Endothelial cell of umbilical vein (primary cell): ENCODE measurements around the gene C8B. TPM values are rescaled to one million over a fixed set of nuclear protein-coding genes. Genes with fewer than 3 reads are reported as not detected.

Experiments used
- BruUV-seq: library from RNA; stranded (reverse); fragments of 400-500 nt; replicated peaks from 2 replicates; lab custom pipeline; 2021; lab: Mats Ljungman, UMichigan
- CTCF ChIA-PET: fragments of 300-600, 350-600 bp; sonication (Branson Sonifier 250); formaldehyde crosslinking; loops from one replicate; lab custom pipeline; 2021; ENCODE audit warnings: antibody characterized with exemption, inconsistent platforms; lab: Charles Lee
- POLR2A ChIA-PET: fragments of 300-600, 350-600 bp; sonication (Branson Sonifier 250); formaldehyde crosslinking; loops from one replicate; lab custom pipeline; 2021; ENCODE audit warnings: antibody characterized with exemption, inconsistent platforms; lab: Charles Lee
- DNase-seq: peaks from one replicate; pipeline ENCODE4 v3.0.0-alpha.2; 2011; ENCODE audit warnings: low read depth, low spot score
- FAIRE-seq: peaks from 2 replicates; lab custom pipeline; 2011; peaks lifted over from hg19 to GRCh38; lab: Jason Lieb, UNC
- H2AFZ ChIP-seq: 2 replicates; pipeline ENCODE4 v1.6.0; 2012; ENCODE audit warnings: low read depth, low read length, control low read depth, inconsistent platforms
- H3K27ac ChIP-seq: 2 replicates; pipeline ENCODE4 v1.5.1; 2011; ENCODE audit warnings: low read depth, mild to moderate bottlenecking, control low read depth, low read length, moderate library complexity; ENCODE audit not compliant: insufficient read depth
- H3K27me3 ChIP-seq, 2 experiments: 2 replicates each; pipeline versions ENCODE4 v1.6.0 to v1.6.1; 2011; ENCODE audit warnings: low read length in 2 of 2, mixed read lengths in 1 of 2; ENCODE audit not compliant: control insufficient read depth in 2 of 2, insufficient read depth in 2 of 2
- H3K36me3 ChIP-seq, 2 experiments: 2 replicates in 1 of 2; 3 replicates in 1 of 2; pipeline ENCODE4 v1.5.1; 2011; ENCODE audit warnings: low read length in 2 of 2, mild to moderate bottlenecking in 1 of 2, moderate library complexity in 1 of 2; ENCODE audit not compliant: control insufficient read depth in 2 of 2, insufficient read depth in 2 of 2; ENCODE audit errors: extremely low read depth in 1 of 2
- H3K4me1 ChIP-seq: 3 replicates; pipeline ENCODE4 v1.5.1; 2011; ENCODE audit warnings: mild to moderate bottlenecking, low read length; ENCODE audit not compliant: control insufficient read depth, insufficient read depth; ENCODE audit errors: extremely low read depth
- H3K4me2 ChIP-seq: 2 replicates; pipeline ENCODE4 v1.6.1; 2011; ENCODE audit warnings: low read length, control low read depth, mixed read lengths; ENCODE audit not compliant: insufficient read depth
- H3K4me3 ChIP-seq, 3 experiments: fragments of 200-600 bp in 1 of 3; sonication (generic), shearing (Covaris generic) in 1 of 3; replicated peaks in 1 of 3; 2 replicates each; pipeline ENCODE4 v1.5.1; 2011 to 2016; ENCODE audit warnings: control low read depth in 3 of 3, low read length in 3 of 3, mild to moderate bottlenecking in 2 of 3, inconsistent platforms in 1 of 3, low read depth in 1 of 3, moderate library complexity in 1 of 3; ENCODE audit not compliant: insufficient read depth in 1 of 3
- H3K79me2 ChIP-seq: 2 replicates; pipeline ENCODE4 v1.6.0; 2012; ENCODE audit warnings: low read length, inconsistent platforms; ENCODE audit not compliant: control insufficient read depth, insufficient read depth
- H3K9ac ChIP-seq: replicated peaks from 2 replicates; pipeline ENCODE3; 2011; ENCODE audit warnings: low read length, control low read depth; ENCODE audit not compliant: insufficient read depth; ENCODE audit errors: extremely low read depth
- H3K9me1 ChIP-seq: replicated peaks from 3 replicates; pipeline ENCODE4 v1.6.0; 2011; ENCODE audit warnings: mild to moderate bottlenecking, low read length; ENCODE audit not compliant: control insufficient read depth, insufficient read depth; ENCODE audit errors: extremely low read depth
- H3K9me3 ChIP-seq: replicated peaks from 2 replicates; pipeline ENCODE4 v1.5.1; 2012; ENCODE audit warnings: low read length, inconsistent platforms; ENCODE audit not compliant: control insufficient read depth, insufficient read depth
- H4K20me1 ChIP-seq: replicated peaks from 2 replicates; pipeline ENCODE3; 2011; ENCODE audit warnings: mild to moderate bottlenecking, low read length; ENCODE audit not compliant: control insufficient read depth, insufficient read depth; ENCODE audit errors: extremely low read depth
- CTCF ChIP-seq, 2 donors: IDR thresholded peaks; 1 replicate in 1 of 2; 2 replicates in 1 of 2; pipeline ENCODE4 v1.5.1; 2011; ENCODE audit warnings: low read length in 2 of 2, mild to moderate bottlenecking in 2 of 2, moderate library complexity in 2 of 2, control low read depth in 1 of 2, inconsistent platforms in 1 of 2, low read depth in 1 of 2; ENCODE audit not compliant: insufficient read depth in 1 of 2; ENCODE audit errors: extremely low read depth in 1 of 2
- EZH2 ChIP-seq: IDR thresholded peaks from 2 replicates; pipeline ENCODE4 v1.6.1; 2012; ENCODE audit warnings: borderline replicate concordance, low read depth, mild to moderate bottlenecking, moderate library complexity, low read length, inconsistent platforms; ENCODE audit not compliant: severe bottlenecking
- FOS ChIP-seq: IDR thresholded peaks from 2 replicates; pipeline ENCODE4 v1.6.1; 2011; ENCODE audit warnings: mild to moderate bottlenecking, low read length, moderate library complexity, borderline replicate concordance; ENCODE audit not compliant: insufficient read depth
- GATA2 ChIP-seq: IDR thresholded peaks from 2 replicates; pipeline ENCODE4 v1.7.0; 2011; ENCODE audit warnings: low read depth, mild to moderate bottlenecking, moderate library complexity, mixed read lengths, low read length; ENCODE audit not compliant: insufficient read length, insufficient read depth
- JUN ChIP-seq: IDR thresholded peaks from 2 replicates; pipeline ENCODE4 v1.6.1; 2011; ENCODE audit warnings: borderline replicate concordance, low read depth; ENCODE audit not compliant: insufficient read length, insufficient read depth
- MAX ChIP-seq: IDR thresholded peaks from 2 replicates; pipeline ENCODE4 v1.6.1; 2011; ENCODE audit not compliant: insufficient read depth, insufficient read length
- MYC ChIP-seq: IDR thresholded peaks from one replicate; pipeline ENCODE4 v1.6.1; 2011; ENCODE audit warnings: mild to moderate bottlenecking, low read depth, low read length
- POLR2A ChIP-seq: IDR thresholded peaks from 2 replicates; pipeline ENCODE4 v1.6.1; 2012; ENCODE audit warnings: low read depth, mild to moderate bottlenecking, control low read depth, low read length
- POLR2AphosphoS5 ChIP-seq: IDR thresholded peaks from 2 replicates; pipeline ENCODE4 v1.6.1; 2012; ENCODE audit warnings: low read depth, mild to moderate bottlenecking, control low read depth, low read length, moderate library complexity; ENCODE audit not compliant: insufficient read depth
- dilution Hi-C: fragments of 300-500 bp; cut with MboI; formaldehyde crosslinking; loops from one replicate; pipeline ENCODE4 v1.15.0; 2019; ENCODE audit warnings: low sequenced_read_pairs; ENCODE audit not compliant: extremely low pct_ligation_motif_present
- intact Hi-C: fragments of 100-400 bp; cut with micrococcal nuclease; formaldehyde crosslinking; loops from one replicate; pipeline ENCODE4 v1.10.0; 2022
- polyA plus RNA-seq, 4 experiments: library from polyadenylated mRNA; depleted of rRNA in 3 of 4; stranded (reverse) in 3 of 4; unstranded in 1 of 4; fragments of >200 nt; gene quantifications; 2 replicates each; pipeline versions ENCODE4 v1.2.1 to v1.2.3, GENCODE V29; 2011 to 2012; ENCODE audit warnings: missing spikeins in 1 of 4
- total RNA-seq: library from RNA; stranded (reverse); gene quantifications from 2 replicates; pipeline ENCODE4 v1.2.3, GENCODE V29; 2021

C8B gene
- total and polyA plus RNA-seq, 2 donors (not counting 3 experiments of a cell fraction or from before 2014, with no cell fraction given): not detected

DNA sequence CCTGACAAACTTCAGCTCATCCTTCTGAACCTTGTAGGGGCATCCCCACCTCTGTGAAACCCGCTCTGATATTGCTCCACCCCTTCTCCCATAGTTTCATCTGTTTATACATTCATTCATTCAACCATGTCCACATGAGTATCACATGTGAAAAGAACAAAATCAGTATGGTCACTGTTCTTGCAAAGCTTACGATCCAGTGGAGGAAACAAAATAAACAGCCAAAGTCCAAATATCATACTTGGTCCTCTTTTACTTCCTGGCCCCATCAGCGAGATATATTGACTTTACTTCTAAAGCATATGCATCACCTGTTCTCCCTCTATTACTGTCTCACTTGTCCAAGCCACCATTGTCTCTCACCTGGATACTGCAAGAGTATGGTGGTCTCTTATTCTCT is 75.6 kb downstream of the C8B start:
- POLR2A ChIA-PET: no interaction called here
- Histone ChIP-seq H3K9me3 (no peaks in the 10 kb centered on the region), H3K36me3 (no peaks in the 10 kb centered on the region), H3K27me3 (no peaks in the 10 kb centered on the region), H2AFZ (no peak overlapping the region), H3K27ac (no peak overlapping the region), H3K4me2 (no peak overlapping the region), H3K9me1 (no peaks in the 10 kb centered on the region), H3K9ac (no peak overlapping the region), H3K4me1 (no peaks in the 10 kb centered on the region), H3K79me2 (no peaks in the 10 kb centered on the region), H3K4me3 (no peak overlapping the region), H4K20me1 (no peaks in the 10 kb centered on the region)
- intact Hi-C loops (no loop called here), dilution Hi-C loops (no loop called here)
- no peak for TF ChIP-seq MYC
- no peak for TF ChIP-seq MAX
- no peak for TF ChIP-seq CTCF (IDR thresholded peaks at IDR 0.05; ENCODE audit: extremely low read depth in 1 of 2, insufficient read depth in 1 of 2, low read depth in 1 of 2, low read length in 2 of 2)
- no peak for TF ChIP-seq EZH2
- no peak for TF ChIP-seq FOS
- no peak for TF ChIP-seq POLR2A
- no peak for TF ChIP-seq POLR2AphosphoS5
- no peak for TF ChIP-seq GATA2
- TF ChIP-seq JUN: no peak
- FAIRE-seq: no peak
- CTCF ChIA-PET: no interaction called here
- BruUV-seq: no TSS peak
- DNase-seq: no peak
